Epithelial cell of proximal tubule (primary cell): ENCODE measurements around the gene UBLCP1. TPM values are rescaled to one million over a fixed set of nuclear protein-coding genes. Genes with fewer than 3 reads are reported as not detected.

Source experiments
- DNase-seq: peaks from one replicate; pipeline ENCODE4 v3.0.0-alpha.2; 2011; ENCODE audit warnings: low read depth
- H3K4me3 ChIP-seq: 2 replicates; pipeline ENCODE4 v1.5.1; 2011; ENCODE audit warnings: low read depth, mild to moderate bottlenecking, low read length
- CTCF ChIP-seq: conservative IDR thresholded peaks from 2 replicates; pipeline ENCODE4 v1.5.1; 2012; ENCODE audit warnings: low read depth, mild to moderate bottlenecking, low read length
- total RNA-seq: library from RNA; depleted of rRNA; stranded (reverse); fragments of >200 nt; gene quantifications from 2 replicates; pipeline ENCODE4 v1.2.3, GENCODE V29; 2015

UBLCP1 gene
- total RNA-seq, 1 donor from 2014 or later = 33.8 TPM

- no peak for DNase-seq
- TF ChIP-seq CTCF = no peak
- peak overlapping the region; percentile 37 for H3K4me3 ChIP-seq
Observed at GRCh38 chr5:159311063-159311462, 48.0 kb downstream of the UBLCP1 start.

- H3K4me3 ChIP-seq = no peak overlapping the region
- no peak for TF ChIP-seq CTCF
- DNase-seq = no peak
Observed at GRCh38 chr5:159313197-159313596, 50.1 kb downstream of the UBLCP1 start.

- no peak for DNase-seq
- peak; percentile 91 for TF ChIP-seq CTCF
- H3K4me3 ChIP-seq = no peak overlapping the region
Observed at GRCh38 chr5:159316519-159317383, 53.7 kb downstream of the UBLCP1 start.

GRCh38 chr5:159317849-159318248 lies 54.8 kb downstream of the UBLCP1 start:
- TF ChIP-seq CTCF = no peak
- no peak for DNase-seq
- H3K4me3 ChIP-seq = no peak overlapping the region

- no peak for DNase-seq
- no peak for TF ChIP-seq CTCF
- H3K4me3 ChIP-seq = no peak overlapping the region
Observed at GRCh38 chr5:159318448-159318847, 55.4 kb downstream of the UBLCP1 start.

GRCh38 chr5:159319363-159319762 lies 56.3 kb downstream of the UBLCP1 start:
- H3K4me3 ChIP-seq = no peak overlapping the region
- no peak for TF ChIP-seq CTCF
- no peak for DNase-seq

GRCh38 chr5:159319832-159320231 lies 56.7 kb downstream of the UBLCP1 start:
- DNase-seq = no peak
- TF ChIP-seq CTCF = no peak
- H3K4me3 ChIP-seq = no peak overlapping the region
